IPS-18c (cell line): ENCODE results near the gene SORBS1.
"Not testable (repeated sequence)": the region's sequence is repeated elsewhere in the genome, so short reads cannot be mapped to it uniquely, and the experiment has no call there.

ENCODE experiments used
- H3K4me3 ChIP-seq: 2 replicates; pipeline ENCODE4 v1.7.0; 2013; ENCODE audit warnings: low read depth, mild to moderate bottlenecking, low read length, moderate library complexity; ENCODE audit not compliant: insufficient read depth
- H3K9me3 ChIP-seq: one replicate; pipeline ENCODE4 v1.6.1; 2013; ENCODE audit warnings: mild to moderate bottlenecking, low read length, moderate library complexity; ENCODE audit not compliant: control insufficient read depth, insufficient read depth

SORBS1 gene

GRCh38 chr10:95350219-95350829, 210.8 kb downstream of the SORBS1 start:
- Histone ChIP-seq H3K4me3 (no peak overlapping the region), H3K9me3 (no peaks in the 10 kb centered on the region)

- not testable (repeated sequence) for H3K4me3 ChIP-seq, H3K9me3 ChIP-seq
Observed at GRCh38 chr10:95347402-95347766, 213.8 kb downstream of the SORBS1 start.

GRCh38 chr10:95346715-95347401, 214.3 kb downstream of the SORBS1 start:
- Histone ChIP-seq H3K9me3 (no peaks in the 10 kb centered on the region), H3K4me3 (no peak overlapping the region)

- no peak overlapping the region; the same call in 1 of the 2 replicates for H3K4me3 ChIP-seq
- no peaks in the 10 kb centered on the region for H3K9me3 ChIP-seq
Observed at GRCh38 chr10:95343573-95343972, 217.6 kb downstream of the SORBS1 start.

GRCh38 chr10:95341716-95342130, 219.4 kb downstream of the SORBS1 start:
- H3K9me3 ChIP-seq: no peaks in the 10 kb centered on the region

GRCh38 chr10:95339863-95340262, 221.3 kb downstream of the SORBS1 start:
- Histone ChIP-seq H3K9me3 (no peaks in the 10 kb centered on the region), H3K4me3 (no peak overlapping the region)

More at GRCh38 chr10:95341716-95342130, 219.4 kb downstream of the SORBS1 start:
- H3K4me3 ChIP-seq: no peak overlapping the region

- H3K9me3 ChIP-seq: no peaks in the 10 kb centered on the region
- H3K4me3 ChIP-seq: no peak overlapping the region
Observed at GRCh38 chr10:95337423-95338160, 223.6 kb downstream of the SORBS1 start.

- no peaks in the 10 kb centered on the region for H3K9me3 ChIP-seq
Observed at GRCh38 chr10:95336702-95337101, 224.5 kb downstream of the SORBS1 start.

GRCh38 chr10:95335933-95336699, 225.1 kb downstream of the SORBS1 start:
- Histone ChIP-seq H3K4me3 (no peak overlapping the region), H3K9me3 (no peaks in the 10 kb centered on the region)

More at GRCh38 chr10:95336702-95337101, 224.5 kb downstream of the SORBS1 start:
- H3K4me3 ChIP-seq: no peak overlapping the region

- H3K4me3 ChIP-seq: no peak overlapping the region
Observed at GRCh38 chr10:95334805-95335144, 226.4 kb downstream of the SORBS1 start.

GRCh38 chr10:95333997-95334804, 227.0 kb downstream of the SORBS1 start:
- no peaks in the 10 kb centered on the region for H3K9me3 ChIP-seq
- no peak overlapping the region for H3K4me3 ChIP-seq

More at GRCh38 chr10:95334805-95335144, 226.4 kb downstream of the SORBS1 start:
- H3K9me3 ChIP-seq: no peaks in the 10 kb centered on the region

- no peak overlapping the region for H3K4me3 ChIP-seq
- no peaks in the 10 kb centered on the region for H3K9me3 ChIP-seq
Observed at GRCh38 chr10:95332666-95333249, 228.4 kb downstream of the SORBS1 start.

GRCh38 chr10:95331596-95332130, 229.5 kb downstream of the SORBS1 start:
- H3K9me3 ChIP-seq: no peaks in the 10 kb centered on the region
- H3K4me3 ChIP-seq: no peak overlapping the region

GRCh38 chr10:95330966-95331453, 230.2 kb downstream of the SORBS1 start:
- H3K4me3 ChIP-seq: no peak overlapping the region
- H3K9me3 ChIP-seq: no peaks in the 10 kb centered on the region

- Histone ChIP-seq H3K9me3 (no peaks in the 10 kb centered on the region), H3K4me3 (no peak overlapping the region)
Observed at GRCh38 chr10:95329296-95329695, 231.9 kb downstream of the SORBS1 start.

- Histone ChIP-seq H3K4me3 (no peak overlapping the region), H3K9me3 (no peaks in the 10 kb centered on the region)
Observed at GRCh38 chr10:95328013-95328412, 233.2 kb downstream of the SORBS1 start.
